ENCODE data around the gene GBE1. TPM values are rescaled to one million over a fixed set of nuclear protein-coding genes. Genes with fewer than 3 reads are reported as not detected.

The GBE1 gene
- total and polyA plus RNA-seq, 10 of the 15 experiments (the other 5 are each of a cell fraction or from before 2014, with no cell fraction given), result 21.4 to 62.2 (median 41.5) TPM

DNA sequence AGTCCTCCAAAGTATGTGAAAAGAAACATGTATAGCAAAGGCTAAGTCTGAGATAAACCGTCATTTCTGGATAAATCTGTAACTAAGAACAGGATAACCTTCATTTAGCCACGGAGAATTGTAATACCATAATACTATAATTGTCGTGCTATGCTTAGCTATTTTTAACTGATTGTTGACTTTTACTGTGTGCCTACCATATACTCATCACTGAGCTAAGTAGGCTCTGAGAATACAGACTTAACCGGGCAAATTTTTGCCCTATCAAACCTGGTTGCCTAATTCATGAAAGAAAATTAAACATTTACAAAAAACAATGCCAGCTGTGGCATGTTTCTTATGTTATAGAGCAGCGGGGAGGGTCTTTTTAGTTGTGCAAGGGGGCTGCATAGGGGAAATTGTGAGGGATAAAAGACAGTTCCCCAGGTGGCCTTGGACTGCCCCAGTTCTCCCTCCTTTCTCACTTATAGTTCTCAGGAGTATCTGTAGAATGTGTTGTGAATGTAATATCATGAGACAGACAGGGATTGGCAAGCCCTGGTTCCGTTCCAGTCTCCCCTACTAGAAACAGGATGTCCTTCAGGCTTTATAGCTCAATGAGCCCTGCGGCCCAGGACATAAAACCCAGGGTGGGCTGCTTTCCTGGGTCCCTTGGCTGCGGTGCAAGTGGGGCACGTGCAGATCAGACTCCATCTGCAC lies 318.5 kb downstream of the GBE1 start (continued):
- TF ChIP-seq ZNF592 (IDR thresholded peaks at IDR 0.05), result no peak
- no peak for TF ChIP-seq DPF2 (IDR thresholded peaks at IDR 0.05)

- no peak overlapping the region for H2AFZ ChIP-seq (ENCODE audit: control insufficient read depth, low read depth, low read length)
- 3% methylated on average over 3 of the region's 3 CpGs for WGBS (ENCODE audit: insufficient coverage, insufficient replicate concordance, low lambda C conversion rate, missing lambda C conversion rate)
- no peak overlapping the region for H3K4me2 ChIP-seq (ENCODE audit: control insufficient read depth, insufficient read depth)
- SMC1A ChIA-PET (ENCODE audit: uncharacterized antibody, unreplicated experiment), result no interaction called here
- H3K9ac ChIP-seq (ENCODE audit: control insufficient read depth, insufficient read depth, low read length), result no peak overlapping the region
- no peaks in the 10 kb centered on the region for H4K20me1 ChIP-seq (ENCODE audit: control insufficient read depth, insufficient read depth)
- CTCF ChIA-PET, result no interaction called here
- in situ Hi-C loops (cut with MboI), result no loop called here
- H3K27me3 ChIP-seq (replicated peaks in 1 of 2; ENCODE audit: control insufficient read depth in 2 of 2, insufficient read depth in 2 of 2, low read length in 1 of 2), result 0 out of 4 replicates have a peak, but pooled peaks cover 0 to 1% of the 10 kb centered on the region in 2 experiments
- H3K36me3 ChIP-seq (ENCODE audit: control insufficient read depth in 2 of 2, insufficient read depth in 2 of 2, low read length in 1 of 2), result no peaks in the 10 kb centered on the region
- no peaks in the 10 kb centered on the region for H3K9me3 ChIP-seq (replicated peaks; ENCODE audit: control insufficient read depth, insufficient read depth, low read length)
- no peak overlapping the region for H3K27ac ChIP-seq (ENCODE audit: control insufficient read depth, insufficient read depth)
- ATAC-seq (no peak), DNase-seq (ENCODE audit: low read depth, low spot score) (no peak), FAIRE-seq (no peak)
- H3K4me1 ChIP-seq (ENCODE audit: control insufficient read depth, insufficient read depth, low read length), result no peaks in the 10 kb centered on the region
- POLR2A ChIA-PET, result no interaction called here
- intact Hi-C loops (cut with micrococcal nuclease; ENCODE audit: unreplicated experiment), result no loop called here
- RAD21 ChIA-PET (ENCODE audit: unreplicated experiment), result no interaction called here
- H3K79me2 ChIP-seq (ENCODE audit: control insufficient read depth, insufficient read depth, low read length), result no peaks in the 10 kb centered on the region
- H3K4me3 ChIP-seq, result no peak overlapping the region
- no TSS peak for BruUV-seq (replicated peaks)
- TF ChIP-seq ZNF592 (IDR thresholded peaks at IDR 0.05) (no peak), MEF2A (IDR thresholded peaks at IDR 0.05; ENCODE audit: insufficient read depth, low read depth, low read length) (no peak), ZBED1 (IDR thresholded peaks at IDR 0.05; ENCODE audit: borderline replicate concordance) (no peak), SREBF1 (IDR thresholded peaks at IDR 0.05; ENCODE audit: low read length) (no peak), JUNB (IDR thresholded peaks at IDR 0.05) (no peak), WRNIP1 (IDR thresholded peaks at IDR 0.05; ENCODE audit: borderline replicate concordance, low read depth, low read length) (no peak), FOXK2 (IDR thresholded peaks at IDR 0.05) (no peak), BCL11A (IDR thresholded peaks at IDR 0.05; ENCODE audit: low read depth, low read length) (no peak)
- TF ChIP-seq, protein P1, sequence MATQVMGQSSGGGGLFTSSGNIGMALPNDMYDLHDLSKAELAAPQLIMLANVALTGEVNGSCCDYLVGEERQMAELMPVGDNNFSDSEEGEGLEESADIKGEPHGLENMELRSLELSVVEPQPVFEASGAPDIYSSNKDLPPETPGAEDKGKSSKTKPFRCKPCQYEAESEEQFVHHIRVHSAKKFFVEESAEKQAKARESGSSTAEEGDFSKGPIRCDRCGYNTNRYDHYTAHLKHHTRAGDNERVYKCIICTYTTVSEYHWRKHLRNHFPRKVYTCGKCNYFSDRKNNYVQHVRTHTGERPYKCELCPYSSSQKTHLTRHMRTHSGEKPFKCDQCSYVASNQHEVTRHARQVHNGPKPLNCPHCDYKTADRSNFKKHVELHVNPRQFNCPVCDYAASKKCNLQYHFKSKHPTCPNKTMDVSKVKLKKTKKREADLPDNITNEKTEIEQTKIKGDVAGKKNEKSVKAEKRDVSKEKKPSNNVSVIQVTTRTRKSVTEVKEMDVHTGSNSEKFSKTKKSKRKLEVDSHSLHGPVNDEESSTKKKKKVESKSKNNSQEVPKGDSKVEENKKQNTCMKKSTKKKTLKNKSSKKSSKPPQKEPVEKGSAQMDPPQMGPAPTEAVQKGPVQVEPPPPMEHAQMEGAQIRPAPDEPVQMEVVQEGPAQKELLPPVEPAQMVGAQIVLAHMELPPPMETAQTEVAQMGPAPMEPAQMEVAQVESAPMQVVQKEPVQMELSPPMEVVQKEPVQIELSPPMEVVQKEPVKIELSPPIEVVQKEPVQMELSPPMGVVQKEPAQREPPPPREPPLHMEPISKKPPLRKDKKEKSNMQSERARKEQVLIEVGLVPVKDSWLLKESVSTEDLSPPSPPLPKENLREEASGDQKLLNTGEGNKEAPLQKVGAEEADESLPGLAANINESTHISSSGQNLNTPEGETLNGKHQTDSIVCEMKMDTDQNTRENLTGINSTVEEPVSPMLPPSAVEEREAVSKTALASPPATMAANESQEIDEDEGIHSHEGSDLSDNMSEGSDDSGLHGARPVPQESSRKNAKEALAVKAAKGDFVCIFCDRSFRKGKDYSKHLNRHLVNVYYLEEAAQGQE (IDR thresholded peaks at IDR 0.05; ENCODE audit: low read depth, low read length), result no peak
Measured at GRCh38 chr3:81440661-81441060, 320.8 kb downstream of the GBE1 start.
